HUES64 (cell line): ENCODE results near the gene TPBGL.

Experiments
- H3K27ac ChIP-seq: 2 replicates; pipeline ENCODE4 v1.7.0; 2013; ENCODE audit warnings: low read depth, low read length, inconsistent platforms
- H3K27me3 ChIP-seq: 2 replicates; pipeline ENCODE4 v1.6.1; 2013; ENCODE audit warnings: mild to moderate bottlenecking, low read length; ENCODE audit not compliant: insufficient read depth
- H3K36me3 ChIP-seq: 2 replicates; pipeline ENCODE4 v1.6.1; 2013; ENCODE audit warnings: mild to moderate bottlenecking, low read length; ENCODE audit not compliant: insufficient read depth
- H3K4me1 ChIP-seq: 2 replicates; pipeline ENCODE4 v1.6.1; 2013; ENCODE audit warnings: mild to moderate bottlenecking, low read length, moderate library complexity; ENCODE audit not compliant: insufficient read depth
- H3K4me3 ChIP-seq: 2 replicates; pipeline ENCODE4 v1.5.1; 2013; ENCODE audit warnings: mild to moderate bottlenecking, low read length, moderate library complexity
- H3K9ac ChIP-seq: 2 replicates; pipeline ENCODE4 v1.6.1; 2013; ENCODE audit warnings: mild to moderate bottlenecking, low read depth, low read length
- H3K9me3 ChIP-seq: 2 replicates; pipeline ENCODE4 v1.6.1; 2013; ENCODE audit warnings: low read depth, low read length; ENCODE audit not compliant: insufficient read depth
- WGBS: fragments of 150-250, 120-280 bp; methylation state at CpG from one replicate; pipeline ENCODE4 v1.1.7; 2013; ENCODE audit warnings: missing lambda C conversion rate; 5-methylcytosine and 5-hydroxymethylcytosine counted together

TPBGL gene

GRCh38 chr11:75200051-75200450, 40.5 kb upstream of the TPBGL start:
- no peaks in the 10 kb centered on the region for H3K27me3 ChIP-seq
- no peaks in the 10 kb centered on the region for H3K9me3 ChIP-seq
- H3K9ac ChIP-seq = no peak overlapping the region
- H3K4me3 ChIP-seq = no peak overlapping the region
- no peaks in the 10 kb centered on the region for H3K36me3 ChIP-seq
- 90% methylated on average over 10 of the region's 10 CpGs for WGBS
- peaks cover 8% of the 10 kb centered on the region for H3K4me1 ChIP-seq
- H3K27ac ChIP-seq = no peak overlapping the region

GRCh38 chr11:75200531-75200930, 40.0 kb upstream of the TPBGL start:
- 84% methylated on average over 2 of the region's 2 CpGs for WGBS
- Histone ChIP-seq H3K27me3 (no peaks in the 10 kb centered on the region), H3K4me3 (no peak overlapping the region), H3K9me3 (no peaks in the 10 kb centered on the region), H3K36me3 (no peaks in the 10 kb centered on the region), H3K4me1 (peaks cover 8% of the 10 kb centered on the region), H3K9ac (no peak overlapping the region), H3K27ac (no peak overlapping the region)

- Histone ChIP-seq H3K36me3 (no peaks in the 10 kb centered on the region), H3K27ac (no peak overlapping the region), H3K4me3 (no peak overlapping the region), H3K9me3 (no peaks in the 10 kb centered on the region), H3K4me1 (peaks cover 8% of the 10 kb centered on the region), H3K27me3 (no peaks in the 10 kb centered on the region), H3K9ac (no peak overlapping the region)
- WGBS = 35% methylated on average over 3 of the region's 3 CpGs
Measured at GRCh38 chr11:75201771-75202170, 38.8 kb upstream of the TPBGL start.

- Histone ChIP-seq H3K9me3 (no peaks in the 10 kb centered on the region), H3K9ac (no peak overlapping the region), H3K4me1 (peaks cover 8% of the 10 kb centered on the region), H3K27me3 (no peaks in the 10 kb centered on the region), H3K36me3 (no peaks in the 10 kb centered on the region), H3K4me3 (no peak overlapping the region), H3K27ac (no peak overlapping the region)
- 85% methylated on average over 6 of the region's 6 CpGs for WGBS
Measured at GRCh38 chr11:75202195-75202594, 38.4 kb upstream of the TPBGL start.

GRCh38 chr11:75203138-75203537, 37.4 kb upstream of the TPBGL start:
- Histone ChIP-seq H3K27ac (no peak overlapping the region), H3K9me3 (no peaks in the 10 kb centered on the region), H3K27me3 (no peaks in the 10 kb centered on the region), H3K36me3 (no peaks in the 10 kb centered on the region), H3K9ac (no peak overlapping the region), H3K4me1 (peaks cover 8% of the 10 kb centered on the region), H3K4me3 (no peak overlapping the region)
- 90% methylated on average over 13 of the region's 13 CpGs for WGBS

- H3K4me1 ChIP-seq = peaks cover 8% of the 10 kb centered on the region
- no peak overlapping the region for H3K4me3 ChIP-seq
- WGBS = 96% methylated on average over 2 of the region's 2 CpGs
- no peak overlapping the region for H3K27ac ChIP-seq
- H3K36me3 ChIP-seq = no peaks in the 10 kb centered on the region
- H3K9me3 ChIP-seq = no peaks in the 10 kb centered on the region
- no peaks in the 10 kb centered on the region for H3K27me3 ChIP-seq
- no peak overlapping the region for H3K9ac ChIP-seq
Measured at GRCh38 chr11:75203641-75204011, 36.9 kb upstream of the TPBGL start.

- no peak overlapping the region for H3K27ac ChIP-seq
- no peak overlapping the region for H3K4me3 ChIP-seq
- H3K9me3 ChIP-seq = no peaks in the 10 kb centered on the region
- no peak overlapping the region for H3K9ac ChIP-seq
- 88% methylated on average over 10 of the region's 10 CpGs for WGBS
- no peaks in the 10 kb centered on the region for H3K27me3 ChIP-seq
- no peaks in the 10 kb centered on the region for H3K36me3 ChIP-seq
- H3K4me1 ChIP-seq = peaks cover 8% of the 10 kb centered on the region
Measured at GRCh38 chr11:75204012-75204674, 36.4 kb upstream of the TPBGL start.

GRCh38 chr11:75204685-75205563, 35.6 kb upstream of the TPBGL start:
- peaks cover 8% of the 10 kb centered on the region for H3K4me1 ChIP-seq
- H3K27ac ChIP-seq = no peak overlapping the region
- H3K9me3 ChIP-seq = no peaks in the 10 kb centered on the region
- H3K27me3 ChIP-seq = no peaks in the 10 kb centered on the region
- no peak overlapping the region for H3K9ac ChIP-seq
- no peaks in the 10 kb centered on the region for H3K36me3 ChIP-seq
- 35% methylated on average over 9 of the region's 9 CpGs for WGBS
- no peak overlapping the region for H3K4me3 ChIP-seq

GRCh38 chr11:75205564-75206020, 35.0 kb upstream of the TPBGL start:
- WGBS = 85% methylated on average over 4 of the region's 5 CpGs
- H3K4me3 ChIP-seq = no peak overlapping the region
- no peaks in the 10 kb centered on the region for H3K27me3 ChIP-seq

GRCh38 chr11:75208446-75208845, 32.1 kb upstream of the TPBGL start:
- 74% methylated on average over 2 of the region's 2 CpGs for WGBS
- no peaks in the 10 kb centered on the region for H3K36me3 ChIP-seq
- no peaks in the 10 kb centered on the region for H3K4me1 ChIP-seq
- H3K27ac ChIP-seq = no peak overlapping the region
- H3K4me3 ChIP-seq = no peak overlapping the region
- no peaks in the 10 kb centered on the region for H3K9me3 ChIP-seq
- no peak overlapping the region for H3K9ac ChIP-seq
- H3K27me3 ChIP-seq = no peaks in the 10 kb centered on the region

More at GRCh38 chr11:75205564-75206020, 35.0 kb upstream of the TPBGL start:
- no peak overlapping the region for H3K27ac ChIP-seq
- H3K9ac ChIP-seq = no peak overlapping the region
- H3K9me3 ChIP-seq = no peaks in the 10 kb centered on the region
- H3K36me3 ChIP-seq = no peaks in the 10 kb centered on the region
- H3K4me1 ChIP-seq = peaks cover 8% of the 10 kb centered on the region

GRCh38 chr11:75212411-75212810, 28.2 kb upstream of the TPBGL start:
- H3K9me3 ChIP-seq = no peaks in the 10 kb centered on the region
- no peaks in the 10 kb centered on the region for H3K4me1 ChIP-seq
- no peak overlapping the region for H3K4me3 ChIP-seq
- 85% methylated on average over 5 of the region's 5 CpGs for WGBS
- H3K36me3 ChIP-seq = no peaks in the 10 kb centered on the region
- H3K9ac ChIP-seq = no peak overlapping the region
- no peak overlapping the region for H3K27ac ChIP-seq
- peaks cover 17% of the 10 kb centered on the region; the same call in 1 of the 2 replicates for H3K27me3 ChIP-seq
